ENCODE results near the gene RPS6KA1. TPM values are rescaled to one million over a fixed set of nuclear protein-coding genes. Genes with fewer than 3 reads are reported as not detected.

The RPS6KA1 gene
- polyA plus RNA-seq, 1 donor (not counting 4 experiments of a cell fraction or from before 2014, with no cell fraction given): 65.9 TPM

GRCh38 chr1:26552720-26553119 lies 23.2 kb downstream of the RPS6KA1 start:
- H3K27ac ChIP-seq (ENCODE audit: control insufficient read depth, insufficient read depth, low read length): no peak overlapping the region
- H3K4me3 ChIP-seq (ENCODE audit: control insufficient read depth in 2 of 3, extremely low read depth in 1 of 3, insufficient read depth in 2 of 3, low read depth in 1 of 3, low read length in 3 of 3): no peak overlapping the region
- peaks cover 51 to 61% of the 10 kb centered on the region in 2 experiments for H3K36me3 ChIP-seq (ENCODE audit: control insufficient read depth in 2 of 2, extremely low read depth in 1 of 2, insufficient read depth in 2 of 2, low read length in 2 of 2)
- no peak for TF ChIP-seq EZH2 (IDR thresholded peaks at IDR 0.05; ENCODE audit: low read length)
- TF ChIP-seq CTCF (optimal IDR thresholded peaks at IDR 0.05 in 1 of 3, IDR thresholded peaks at IDR 0.05 in 1 of 3, conservative IDR thresholded peaks at IDR 0.05 in 1 of 3; ENCODE audit: extremely low read depth in 1 of 3, insufficient read depth in 2 of 3, low read length in 3 of 3): no peak
- dilution Hi-C loops (cut with MboI; ENCODE audit: extremely low pct_ligation_motif_present, low sequenced_read_pairs): no loop called here
- no peaks in the 10 kb centered on the region for H4K20me1 ChIP-seq (ENCODE audit: control insufficient read depth, extremely low read depth, insufficient read depth, low read length)
- no peaks in the 10 kb centered on the region for H3K9me1 ChIP-seq (ENCODE audit: control insufficient read depth, extremely low read depth, insufficient read depth, low read length)
- no peaks in the 10 kb centered on the region for H3K9me3 ChIP-seq (ENCODE audit: control insufficient read depth, low read depth, low read length)
- H2AFZ ChIP-seq (ENCODE audit: control insufficient read depth, low read length): no peak overlapping the region
- H3K4me2 ChIP-seq (ENCODE audit: control insufficient read depth, extremely low read depth, insufficient read depth, low read depth, low read length): no peak overlapping the region
- no peaks in the 10 kb centered on the region for H3K4me1 ChIP-seq (ENCODE audit: control insufficient read depth, extremely low read depth, insufficient read depth, low read length)
- DNase-seq (ENCODE audit: low read depth, low spot score): no peak
- no peak overlapping the region for H3K9ac ChIP-seq (ENCODE audit: control insufficient read depth, extremely low read depth, insufficient read depth, low read length)
- H3K79me2 ChIP-seq (ENCODE audit: control insufficient read depth, insufficient read depth, low read length): peaks cover 4% of the 10 kb centered on the region
- H3K27me3 ChIP-seq (ENCODE audit: control insufficient read depth, extremely low read depth, insufficient read depth, low read length): no peaks in the 10 kb centered on the region
- no peak for FAIRE-seq

- Histone ChIP-seq H4K20me1 (ENCODE audit: control insufficient read depth, extremely low read depth, insufficient read depth, low read length) (no peaks in the 10 kb centered on the region), H3K9me3 (ENCODE audit: control insufficient read depth, low read depth, low read length) (no peaks in the 10 kb centered on the region), H3K9me1 (ENCODE audit: control insufficient read depth, extremely low read depth, insufficient read depth, low read length) (no peaks in the 10 kb centered on the region), H3K27me3 (ENCODE audit: control insufficient read depth, extremely low read depth, insufficient read depth, low read length) (no peaks in the 10 kb centered on the region), H3K4me3 (ENCODE audit: control insufficient read depth in 2 of 3, extremely low read depth in 1 of 3, insufficient read depth in 2 of 3, low read depth in 1 of 3, low read length in 3 of 3) (no peak overlapping the region), H3K4me2 (ENCODE audit: control insufficient read depth, extremely low read depth, insufficient read depth, low read depth, low read length) (no peak overlapping the region), H3K36me3 (ENCODE audit: control insufficient read depth in 2 of 2, extremely low read depth in 1 of 2, insufficient read depth in 2 of 2, low read length in 2 of 2) (peaks cover 51 to 56% of the 10 kb centered on the region in 2 experiments), H3K9ac (ENCODE audit: control insufficient read depth, extremely low read depth, insufficient read depth, low read length) (no peak overlapping the region), H2AFZ (ENCODE audit: control insufficient read depth, low read length) (no peak overlapping the region), H3K4me1 (ENCODE audit: control insufficient read depth, extremely low read depth, insufficient read depth, low read length) (no peaks in the 10 kb centered on the region), H3K27ac (ENCODE audit: control insufficient read depth, insufficient read depth, low read length) (no peak overlapping the region), H3K79me2 (ENCODE audit: control insufficient read depth, insufficient read depth, low read length) (no peaks in the 10 kb centered on the region)
- no peak for TF ChIP-seq CTCF (optimal IDR thresholded peaks at IDR 0.05 in 1 of 3, IDR thresholded peaks at IDR 0.05 in 1 of 3, conservative IDR thresholded peaks at IDR 0.05 in 1 of 3; ENCODE audit: extremely low read depth in 1 of 3, insufficient read depth in 2 of 3, low read length in 3 of 3)
- no peak for TF ChIP-seq EZH2 (IDR thresholded peaks at IDR 0.05; ENCODE audit: low read length)
- no peak for DNase-seq (ENCODE audit: low read depth, low spot score)
- FAIRE-seq: no peak
- dilution Hi-C loops (cut with MboI; ENCODE audit: extremely low pct_ligation_motif_present, low sequenced_read_pairs): no loop called here
These were observed 24.6 kb downstream of the RPS6KA1 start for GRCh38 chr1:26553942-26554682.
